Inflammatory macrophage treated with lipopolysaccharide for 1 hour (primary cell): Measurements from ENCODE around the gene CCDC32.
"Not testable (repeated sequence)": the region's sequence is repeated elsewhere in the genome, so short reads cannot be mapped to it uniquely, and the experiment has no call there.

Source experiments
- DNase-seq, 2 donors: peaks; one replicate each; pipeline ENCODE4 v3.0.0-alpha.2; 2020 to 2022

CCDC32 gene, protein sequence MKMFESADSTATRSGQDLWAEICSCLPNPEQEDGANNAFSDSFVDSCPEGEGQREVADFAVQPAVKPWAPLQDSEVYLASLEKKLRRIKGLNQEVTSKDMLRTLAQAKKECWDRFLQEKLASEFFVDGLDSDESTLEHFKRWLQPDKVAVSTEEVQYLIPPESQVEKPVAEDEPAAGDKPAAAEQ

DNA sequence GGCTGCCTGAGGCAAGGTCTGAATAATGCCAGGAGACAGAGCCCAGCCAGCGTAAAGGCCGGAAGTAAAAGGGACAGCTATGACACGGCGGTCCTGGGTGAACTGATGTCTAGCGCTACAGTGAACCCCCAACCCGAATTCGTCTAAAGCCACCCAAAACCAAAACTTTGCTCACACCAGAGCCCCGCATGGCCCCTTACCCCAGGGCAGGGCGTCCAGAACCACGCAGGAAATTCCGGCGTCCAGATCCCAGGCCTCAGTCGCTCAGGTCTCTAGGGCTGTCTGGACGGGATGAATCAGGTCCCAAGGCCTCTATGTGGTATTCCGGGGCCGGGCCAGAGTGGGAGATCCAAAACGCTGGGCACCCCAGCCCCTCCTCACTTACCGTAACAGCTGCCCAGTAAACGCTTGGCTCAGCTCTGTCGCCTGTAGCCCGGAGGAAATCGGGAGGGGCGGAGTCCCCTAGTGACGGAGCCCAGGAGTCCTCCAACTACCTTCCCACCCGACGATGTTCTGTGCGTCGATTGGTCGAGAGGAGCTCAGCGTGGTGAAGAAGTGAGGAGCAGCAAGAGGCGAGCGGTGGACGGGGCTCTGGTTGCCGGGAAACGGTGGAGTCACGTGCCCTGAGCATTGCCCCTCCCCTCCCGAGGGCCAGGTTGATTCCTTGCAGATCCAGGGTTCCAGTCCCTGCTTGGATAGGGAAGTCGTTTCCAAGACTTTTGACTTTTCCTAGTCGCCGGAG lies at the start of gene CCDC32:
Gene CCDC32 (minus strand): TSS at position 452 of the 742 bp plus-strand sequence. CDS start 2,027 bp downstream, outside the sequence.
- DNase-seq, result peak; percentile 97 to 99

DNA sequence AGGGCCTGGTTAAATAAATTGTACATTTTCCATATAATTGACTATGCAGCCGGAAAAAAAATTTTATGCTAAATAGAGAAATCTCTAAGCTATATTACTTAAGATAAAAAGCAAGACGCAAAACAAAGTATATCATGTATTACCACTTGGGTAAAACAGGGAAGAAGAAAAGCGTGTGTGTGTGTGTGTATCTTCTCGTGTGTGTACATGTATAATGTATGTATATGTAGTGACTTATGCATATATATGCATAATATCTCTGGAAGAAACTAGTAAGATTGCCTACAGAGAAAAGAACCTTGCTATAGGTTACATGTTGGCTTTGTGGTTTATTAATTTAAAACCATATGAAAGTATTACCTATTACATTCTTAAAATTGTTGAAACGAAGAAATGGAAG lies 48.2 kb upstream of the CCDC32 start:
- no peak for DNase-seq

DNA sequence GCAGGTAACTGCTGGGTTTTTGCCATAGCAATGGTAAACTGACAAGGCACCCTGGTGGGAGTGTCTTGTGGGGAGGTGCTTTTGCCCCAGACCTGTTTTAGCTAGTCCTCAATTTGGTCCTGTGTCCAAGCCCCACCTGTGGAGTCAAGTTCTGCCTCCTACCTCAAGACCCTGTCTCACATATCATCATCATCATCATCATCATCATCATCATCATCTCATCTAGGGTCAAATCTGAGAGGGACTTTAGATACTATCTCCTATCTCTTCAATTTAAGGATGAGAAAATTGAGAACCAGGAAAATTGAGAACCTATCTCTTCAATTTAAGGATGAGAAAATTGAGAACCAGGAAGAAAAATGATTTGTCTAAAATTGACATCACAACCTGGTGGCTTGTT lies 39.1 kb upstream of the CCDC32 start:
- no peak for DNase-seq

DNA sequence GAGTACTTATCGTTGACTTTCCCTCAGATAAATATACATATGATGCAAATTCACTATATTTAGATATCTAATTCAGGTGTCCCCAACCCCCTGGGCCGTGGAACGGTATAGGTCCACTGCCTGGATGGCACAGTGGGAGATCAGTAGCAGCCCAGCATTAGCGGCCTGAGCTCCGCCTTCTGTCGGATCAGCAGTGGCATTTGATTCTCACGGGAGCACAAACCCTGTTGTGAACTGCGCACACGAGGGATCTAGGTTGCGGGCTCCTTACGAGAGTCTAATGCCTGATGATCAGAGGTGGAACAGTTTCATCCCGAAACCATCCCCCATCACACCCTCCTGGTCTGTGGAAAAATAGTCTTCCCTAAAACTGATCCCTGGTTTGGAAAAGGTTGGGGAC lies 36.1 kb upstream of the CCDC32 start:
- DNase-seq, result no peak

DNA sequence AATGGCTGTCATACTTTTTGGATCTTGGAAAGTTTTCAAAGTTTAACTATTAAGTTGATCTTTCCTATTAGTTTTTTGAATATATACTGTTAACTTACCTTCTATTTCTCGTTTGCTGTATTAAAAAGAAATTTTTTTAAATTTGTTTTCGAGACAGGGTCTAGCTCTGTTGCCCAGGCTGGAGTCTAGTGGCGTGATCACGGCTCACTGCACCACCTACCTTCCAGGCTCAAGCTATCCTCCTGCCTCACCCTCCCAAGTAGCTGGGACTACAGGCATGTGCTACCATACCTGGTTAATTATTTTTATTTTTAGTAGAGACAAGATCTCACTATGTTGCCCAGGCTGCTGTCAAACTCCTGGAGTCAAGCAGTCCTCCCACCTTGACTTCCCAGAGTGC lies 33.8 kb upstream of the CCDC32 start:
- no peak for DNase-seq

DNA sequence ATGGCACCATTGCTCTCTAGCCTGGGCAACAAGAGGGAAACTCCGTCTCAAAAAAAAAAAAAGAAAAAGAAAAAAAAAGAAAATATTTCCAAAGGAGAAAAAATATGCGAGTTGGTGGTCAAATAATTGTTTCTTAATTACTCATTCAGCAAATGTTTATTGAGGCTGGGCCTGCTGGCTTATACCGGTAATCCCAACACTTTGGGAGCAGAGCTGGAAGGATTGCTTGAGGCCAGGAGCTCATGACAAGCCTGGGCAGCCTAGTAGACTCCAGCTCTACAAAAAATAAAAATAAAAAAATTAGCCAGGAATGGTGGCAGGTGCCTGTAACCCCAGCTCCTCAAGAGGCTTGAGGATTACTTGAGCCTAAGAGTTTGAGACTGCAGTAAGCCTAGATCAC lies 33.3 kb upstream of the CCDC32 start:
- DNase-seq, result no peak

DNA sequence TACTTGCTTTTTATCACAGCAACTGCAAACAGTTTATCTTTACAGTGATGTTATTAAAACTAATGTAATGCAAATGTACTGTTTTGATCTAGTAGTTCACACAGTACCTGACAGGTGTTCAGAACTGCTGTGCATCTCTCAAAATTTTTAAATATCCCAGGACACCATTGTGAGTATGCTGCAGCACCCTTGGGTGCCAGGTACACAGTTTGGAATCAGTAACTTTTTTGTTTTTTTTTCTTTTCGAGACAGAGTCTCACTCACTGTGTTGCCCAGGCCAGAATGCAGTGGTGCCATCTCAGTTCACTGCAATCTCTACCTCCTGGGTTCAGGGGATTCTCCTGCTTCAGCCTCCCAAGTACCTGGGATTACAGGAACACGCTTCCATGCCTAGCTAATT lies 32.2 kb upstream of the CCDC32 start:
- DNase-seq, result no peak

DNA sequence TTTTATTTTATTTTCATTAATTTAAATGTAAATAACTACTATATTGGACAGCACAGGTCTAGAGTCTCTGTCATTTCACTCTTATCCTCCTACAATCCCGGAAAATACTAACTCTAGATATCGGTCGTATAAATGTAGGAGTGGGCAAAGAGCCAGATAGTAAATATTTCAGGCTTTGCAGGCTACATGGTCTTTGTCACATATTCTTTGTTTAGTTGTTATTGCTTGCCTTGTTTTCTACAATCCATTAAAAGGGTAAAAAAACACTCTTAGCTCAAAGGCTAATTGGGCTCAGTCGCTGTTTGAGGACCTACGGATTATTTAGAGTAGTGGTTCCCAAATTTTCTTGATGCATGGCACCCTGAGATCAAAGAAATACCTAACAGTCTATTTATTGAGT lies 30.9 kb upstream of the CCDC32 start:
- DNase-seq, result no peak

DNA sequence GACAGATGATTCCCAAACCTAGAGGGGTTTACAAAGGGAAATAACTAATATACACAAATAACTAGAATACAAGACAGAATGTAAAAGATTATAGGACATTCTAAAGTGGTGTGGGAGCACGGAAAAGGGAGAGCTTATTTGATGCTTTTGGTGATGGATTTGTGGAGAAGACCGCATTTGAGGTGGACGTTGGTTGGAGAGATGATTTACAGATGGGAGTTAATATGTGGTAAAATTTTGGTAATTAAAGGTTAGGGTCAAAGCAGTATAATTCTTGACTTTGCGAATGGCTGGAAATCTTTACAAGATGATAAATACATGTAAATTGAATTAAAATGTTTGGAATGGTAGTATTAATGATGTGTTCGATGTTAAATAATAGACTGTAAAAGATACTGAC lies 30.4 kb upstream of the CCDC32 start:
- DNase-seq, result no peak

DNA sequence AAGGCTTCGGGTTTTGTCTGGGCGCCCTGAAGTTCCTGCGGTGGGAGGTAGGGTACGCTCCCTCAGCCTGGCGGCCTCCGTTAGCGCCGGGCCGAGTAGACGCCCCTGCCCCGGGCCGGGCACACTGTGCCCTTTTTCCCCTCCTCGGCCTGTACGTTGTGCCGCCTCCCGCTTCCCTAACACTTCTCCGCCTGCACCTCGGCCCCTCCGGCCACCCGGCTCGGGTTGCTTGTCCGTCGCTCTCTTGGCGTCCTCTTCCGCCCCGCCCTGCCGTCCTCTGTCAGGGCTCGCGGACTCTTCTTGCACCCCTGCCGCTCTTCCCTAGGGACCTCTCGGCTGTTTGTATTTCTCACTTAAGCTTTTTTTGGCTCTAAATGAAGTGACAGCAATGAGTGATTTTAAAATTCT lies 29.6 kb upstream of the CCDC32 start:
- peak; percentile 44 to 53 for DNase-seq

DNA sequence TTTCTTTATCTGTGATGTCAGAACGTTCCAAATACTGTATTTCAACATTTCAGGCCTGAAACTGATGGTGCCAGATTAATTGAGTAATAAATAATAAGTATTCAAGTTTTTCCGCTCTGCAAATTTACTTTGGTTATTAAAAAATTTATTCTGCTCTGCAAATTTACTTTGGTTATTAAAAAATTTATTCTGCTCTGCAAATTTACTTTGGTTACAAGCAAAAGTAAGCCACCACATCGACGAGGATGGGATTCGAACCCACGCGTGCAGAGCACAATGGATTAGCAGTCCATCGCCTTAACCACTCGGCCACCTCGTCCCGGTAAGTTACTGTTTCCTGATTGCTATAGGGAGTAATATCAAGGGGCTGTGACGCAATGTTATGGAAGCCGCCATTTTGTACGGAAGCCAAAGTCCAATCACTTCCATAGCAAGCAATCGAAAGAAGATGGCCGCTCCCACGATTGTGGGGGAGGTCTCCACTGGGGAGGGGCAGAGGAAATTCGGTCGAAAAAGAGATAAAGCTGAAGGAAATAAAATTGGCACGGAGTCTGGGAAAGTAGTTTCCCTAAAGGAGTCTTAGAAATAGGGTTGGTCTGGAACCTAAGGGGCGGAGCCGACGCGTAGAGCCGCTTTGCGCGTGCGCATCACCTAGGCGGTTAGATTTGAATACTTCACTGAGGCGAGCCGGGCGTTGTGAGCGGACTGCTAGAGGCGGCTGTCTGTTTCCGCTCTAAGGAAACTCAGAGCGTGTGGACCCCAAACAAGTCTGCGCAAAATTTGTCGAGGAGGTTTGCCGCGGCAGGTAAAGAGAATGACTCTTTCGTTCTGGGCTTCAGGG lies 29.0 kb upstream of the CCDC32 start, which contains the start of gene KNL1:
Gene KNL1 (plus strand): TSS at position 662 of the 841 bp plus-strand sequence. CDS start 8,683 bp downstream, outside the sequence.
- peak; percentile 90 to 99 for DNase-seq

DNA sequence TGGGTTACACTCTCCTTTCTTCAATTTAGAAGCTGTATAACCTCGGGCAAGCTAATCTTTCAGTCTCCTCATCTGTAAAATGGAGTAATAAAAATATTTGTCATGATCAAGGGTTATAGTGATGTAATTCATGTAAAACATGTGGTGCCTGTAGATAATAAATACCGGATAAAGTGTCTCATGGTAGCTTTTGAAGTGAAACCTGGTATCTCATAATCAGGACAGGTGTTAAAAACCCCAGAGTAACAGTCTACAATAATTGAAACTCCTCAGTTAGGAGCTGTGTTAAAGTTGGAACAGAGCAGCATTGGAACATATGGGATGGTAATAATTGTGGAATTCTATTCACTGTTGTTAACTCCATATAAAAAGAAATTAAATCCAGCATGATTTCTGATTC lies 28.3 kb upstream of the CCDC32 start:
- DNase-seq, result no peak

DNA sequence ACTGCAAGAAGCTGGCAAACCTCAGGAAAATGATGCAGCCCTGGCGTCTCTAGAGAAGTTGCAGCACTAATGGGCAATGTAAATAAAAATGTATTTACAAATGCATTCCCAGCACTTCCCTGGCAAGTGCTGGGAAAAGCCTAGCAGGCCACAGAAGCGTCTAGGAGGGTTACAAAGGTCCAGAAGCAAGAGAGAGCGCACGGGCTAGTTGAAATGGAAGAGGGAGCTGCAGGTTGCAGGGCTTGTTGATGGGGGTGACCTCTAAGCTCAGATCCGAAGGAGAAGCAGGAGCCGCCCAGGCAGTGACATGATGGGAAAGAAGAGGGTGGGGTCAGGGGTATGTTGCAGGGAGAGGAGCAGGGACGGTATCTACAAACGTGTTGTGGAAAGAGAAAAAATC lies 26.5 kb upstream of the CCDC32 start:
- DNase-seq, result no peak

DNA sequence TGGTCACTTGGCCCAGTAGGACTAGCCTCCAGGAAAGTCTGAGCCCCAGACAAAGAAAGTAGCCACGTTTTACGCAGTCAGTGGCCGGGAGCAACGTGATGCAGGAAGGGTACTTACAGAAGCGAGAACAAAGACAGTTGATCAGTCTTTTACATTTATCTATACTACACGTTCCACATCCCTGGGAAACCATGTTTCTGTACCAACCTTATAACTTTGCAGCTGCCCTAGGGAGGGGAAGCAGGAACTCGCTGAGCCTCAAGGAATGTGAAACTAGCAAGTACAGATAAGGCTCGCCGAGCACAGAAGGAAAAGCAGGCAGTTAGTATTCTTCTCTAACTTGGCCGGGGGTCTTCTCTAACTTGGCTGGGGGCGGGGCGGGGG lies 25.8 kb upstream of the CCDC32 start:
- DNase-seq, result no peak

DNA sequence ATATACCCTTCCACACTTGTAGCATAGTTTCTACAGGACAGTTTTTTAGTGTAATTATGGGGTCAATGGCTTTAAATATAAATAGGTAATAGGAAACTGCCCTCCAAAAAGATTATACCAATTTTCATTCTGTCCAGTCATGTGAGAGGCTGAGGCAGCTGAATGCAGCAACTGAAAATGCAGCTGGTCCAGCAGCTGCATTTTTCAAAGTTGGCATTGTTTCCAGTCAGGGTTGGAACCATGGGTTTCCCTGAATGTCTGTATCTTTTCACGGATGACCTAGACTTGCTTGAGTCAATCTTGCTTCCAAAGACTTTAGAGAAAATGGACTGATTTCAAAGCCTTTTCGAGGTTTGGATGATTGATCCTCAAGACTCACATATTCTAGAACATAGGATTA lies 19.3 kb upstream of the CCDC32 start:
- no peak for DNase-seq

DNA sequence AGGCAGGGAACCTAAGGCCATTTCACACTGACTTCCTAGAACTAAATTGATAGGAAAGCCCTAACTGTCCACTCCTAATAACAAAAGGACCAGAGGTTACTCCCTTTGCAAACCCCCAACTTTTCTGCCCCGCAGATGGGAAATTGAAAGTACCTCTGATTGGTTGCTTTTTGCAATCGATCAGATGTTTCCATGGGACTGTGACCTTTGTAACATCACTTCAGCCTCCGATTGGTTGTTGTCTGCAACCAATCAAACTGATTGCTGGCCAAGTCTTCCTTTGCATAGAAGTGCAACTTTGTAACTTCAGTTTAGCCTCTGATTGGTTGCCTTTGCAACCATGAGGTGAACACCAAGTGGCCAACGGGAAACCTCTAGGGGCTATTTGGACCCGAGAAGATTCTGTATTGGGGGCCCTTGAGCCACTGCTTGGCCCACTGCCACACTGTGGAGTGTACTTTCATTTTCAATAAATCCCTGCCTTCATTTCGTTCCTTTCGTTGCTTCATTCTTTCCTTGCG lies 17.9 kb upstream of the CCDC32 start:
- peak in 1 of 2 donors; percentile 39 for DNase-seq

DNA sequence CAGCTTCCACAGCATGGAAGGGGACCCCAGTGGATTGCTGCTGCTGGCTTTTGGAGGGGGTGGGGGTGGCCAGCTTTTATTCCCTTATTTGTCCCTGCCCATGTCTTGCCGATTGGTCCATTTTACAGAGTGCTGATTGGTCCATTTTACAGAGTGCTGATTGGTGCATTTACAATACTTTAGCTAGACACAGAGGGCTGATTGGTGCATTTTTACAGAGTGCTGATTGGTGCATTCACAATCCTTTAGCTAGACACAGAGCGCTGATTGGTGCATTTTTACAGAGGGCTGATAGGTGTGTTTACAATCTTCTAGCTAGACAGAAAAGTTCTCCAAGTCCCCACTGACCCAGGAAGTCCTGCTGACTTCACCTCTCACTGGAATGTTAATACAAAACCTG lies 17.0 kb upstream of the CCDC32 start:
- not testable (repeated sequence) for DNase-seq

DNA sequence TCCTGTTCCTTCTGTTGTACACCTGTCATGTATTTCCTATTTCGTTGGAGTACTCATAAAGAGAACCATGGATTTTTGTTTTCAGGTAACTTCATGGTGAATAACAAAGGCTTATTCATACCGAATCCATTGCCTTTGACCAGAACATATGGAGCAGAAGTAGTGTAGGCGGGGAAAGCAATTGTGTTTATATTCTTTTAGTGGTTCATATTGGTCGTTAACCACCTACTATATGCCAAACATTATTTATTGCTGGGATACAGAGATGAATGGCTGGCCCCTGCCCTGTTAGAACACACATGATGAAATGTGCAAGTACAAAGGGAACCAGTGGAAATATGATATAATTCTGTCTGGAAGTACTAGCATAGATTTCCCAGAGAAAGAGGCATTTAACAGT lies 14.1 kb upstream of the CCDC32 start:
- no peak for DNase-seq

DNA sequence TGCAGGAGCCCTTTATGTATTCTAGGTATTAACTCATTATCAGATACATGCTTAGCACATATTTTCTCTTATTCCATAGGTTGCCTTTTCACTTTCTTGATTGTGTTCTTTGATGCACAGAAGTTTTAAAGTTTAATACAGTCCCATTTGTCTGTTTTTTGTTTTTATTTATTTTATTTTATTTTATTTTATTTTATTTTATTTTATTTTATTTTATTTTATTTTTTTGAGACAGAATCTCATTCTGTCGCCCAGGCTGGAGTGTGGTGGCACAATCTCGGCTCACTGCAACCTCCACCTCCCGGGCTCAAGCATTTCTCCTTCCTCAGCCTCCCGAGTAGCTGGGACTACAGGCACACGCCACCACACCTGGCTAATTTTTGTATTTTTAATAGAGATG lies 12.1 kb upstream of the CCDC32 start:
- not testable (repeated sequence) for DNase-seq

DNA sequence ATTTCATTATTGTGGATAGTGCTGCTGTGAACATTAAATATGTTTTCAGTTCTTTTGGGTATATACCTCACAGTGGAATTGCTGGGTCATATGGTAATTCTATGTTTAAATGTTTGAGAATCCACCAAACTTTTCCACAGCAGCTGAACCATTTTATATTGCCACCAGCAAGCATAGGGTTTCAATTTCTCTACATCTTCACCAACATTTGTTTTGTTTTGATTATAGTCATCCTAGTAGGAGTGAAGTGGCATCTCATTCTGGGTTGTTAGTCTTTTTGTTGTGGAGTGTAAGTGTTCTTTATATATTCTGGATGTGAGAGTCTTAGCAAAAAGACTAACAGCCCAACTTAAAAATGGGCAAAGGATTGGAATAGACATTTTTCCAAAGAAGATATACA lies 10.3 kb upstream of the CCDC32 start:
- no peak for DNase-seq

DNA sequence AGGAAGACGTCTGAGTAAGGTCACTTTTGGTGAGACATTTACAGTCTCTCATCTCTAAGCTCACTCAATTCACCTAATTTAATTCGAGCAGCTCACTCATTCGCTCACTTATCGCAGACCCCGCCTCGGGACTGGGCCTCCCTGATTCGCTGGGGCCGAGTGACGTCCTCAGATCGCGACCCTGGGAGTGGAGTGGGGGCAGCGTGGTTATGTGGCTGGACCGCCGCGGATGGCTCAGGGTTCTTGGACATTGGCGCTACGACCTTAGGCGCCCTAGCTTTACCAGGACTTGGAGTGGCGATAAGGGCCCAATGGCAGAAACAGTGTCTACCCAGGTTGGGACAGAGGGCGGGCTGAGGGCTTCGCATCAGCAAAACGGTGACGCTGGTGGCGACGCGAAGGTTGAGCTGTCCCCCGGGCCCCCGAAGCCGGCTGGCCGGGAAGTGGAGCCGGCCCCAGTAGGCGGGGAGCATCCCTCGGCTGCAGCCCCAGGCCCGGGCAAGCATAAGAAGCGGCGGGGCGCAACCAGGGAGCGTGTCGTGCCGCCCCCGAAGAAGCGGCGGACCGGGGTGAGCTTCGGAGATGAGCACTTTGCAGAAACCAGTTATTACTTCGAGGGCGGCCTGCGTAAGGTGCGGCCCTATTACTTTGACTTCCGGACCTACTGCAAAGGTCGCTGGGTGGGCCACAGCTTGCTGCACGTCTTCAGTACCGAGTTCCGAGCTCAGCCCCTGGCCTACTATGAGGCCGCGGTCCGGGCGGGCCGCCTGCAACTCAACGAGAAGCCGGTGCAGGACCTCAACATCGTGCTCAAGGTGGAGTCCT lies 4.5 kb upstream of the CCDC32 start, which contains the start of gene RPUSD2:
Gene RPUSD2 (plus strand): TSS at position 171 of the 825 bp plus-strand sequence. CDS start 39 bp downstream, at position 210.
- DNase-seq, result peak; percentile 86 to 95

DNA sequence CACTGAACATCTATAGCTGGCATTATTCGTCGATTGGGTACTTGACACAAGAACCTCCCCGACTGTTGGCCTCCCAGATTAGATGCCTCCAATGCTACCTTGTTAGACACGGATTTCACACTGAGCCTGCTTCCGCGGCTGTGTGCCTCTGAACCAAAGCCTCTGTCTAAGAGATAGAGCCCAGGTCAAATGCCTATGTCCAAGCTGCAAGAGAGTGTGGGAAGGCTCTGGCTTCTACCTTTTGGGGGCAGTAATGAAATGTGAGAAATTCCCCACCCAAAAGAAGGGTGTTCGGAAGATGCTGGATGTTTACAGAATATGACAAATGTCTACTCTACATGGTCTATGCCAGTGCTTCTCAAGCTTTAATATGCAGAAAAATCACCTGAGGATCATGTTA lies 2.3 kb upstream of the CCDC32 start:
- DNase-seq, result peak in 1 of 2 donors; percentile 34
